GM12878 (cell line): ENCODE results near the gene CNN1. TPM values are rescaled to one million over a fixed set of nuclear protein-coding genes. Genes with fewer than 3 reads are reported as not detected.

ENCODE experiments used
- BACH1 ChIP-seq: fragments of 450-650 bp; IDR thresholded peaks from 2 replicates; pipeline ENCODE4 v1.6.1; 2017; ENCODE audit warnings: mild to moderate bottlenecking, borderline replicate concordance
- BMI1 ChIP-seq: fragments of 450-650 bp; IDR thresholded peaks from 2 replicates; pipeline ENCODE4 v1.6.1; 2016; ENCODE audit warnings: mild to moderate bottlenecking, moderate library complexity, borderline replicate concordance
- CBFB ChIP-seq: IDR thresholded peaks from 2 replicates; pipeline ENCODE4 v1.6.1; 2016; ENCODE audit warnings: antibody characterized with exemption, low read depth
- CHD2 ChIP-seq: IDR thresholded peaks from 2 replicates; pipeline ENCODE4 v1.6.1; 2011; ENCODE audit warnings: low read depth, low read length, improper control_type of control experiment, borderline replicate concordance
- CREB1 ChIP-seq: IDR thresholded peaks from 2 replicates; pipeline ENCODE4 v1.6.1; 2012; ENCODE audit warnings: low read depth, mild to moderate bottlenecking, inconsistent platforms
- CREM ChIP-seq: IDR thresholded peaks from 2 replicates; pipeline ENCODE4 v1.6.1; 2014; ENCODE audit warnings: antibody characterized with exemption, low read depth
- CUX1 ChIP-seq: IDR thresholded peaks from 2 replicates; pipeline ENCODE4 v1.6.1; 2012; ENCODE audit warnings: improper control_type of control experiment, low read depth, low read length; ENCODE audit not compliant: insufficient replicate concordance
- EP300 ChIP-seq, 2 experiments: fragments of 150-350 bp in 1 of 2; IDR thresholded peaks; 2 replicates each; pipeline ENCODE4 v1.6.1; 2011 to 2012; ENCODE audit warnings: low read depth in 2 of 2, low read length in 2 of 2, borderline replicate concordance in 1 of 2, improper control_type of control experiment in 1 of 2, inconsistent platforms in 1 of 2; ENCODE audit not compliant: control insufficient read depth in 1 of 2
- GATAD2B ChIP-seq: fragments of 450-650 bp; conservative IDR thresholded peaks from 2 replicates; pipeline ENCODE4 v1.6.1; 2017; ENCODE audit warnings: low read depth, mild to moderate bottlenecking, moderate library complexity
- LARP7 ChIP-seq: fragments of 450-650 bp; IDR thresholded peaks from 2 replicates; pipeline ENCODE4 v1.6.1; 2017; ENCODE audit warnings: mild to moderate bottlenecking
- NFIC ChIP-seq: IDR thresholded peaks from 2 replicates; pipeline ENCODE4 v1.6.1; 2012; ENCODE audit warnings: low read depth, mild to moderate bottlenecking, inconsistent platforms, low read length, moderate library complexity
- PBX3 ChIP-seq: IDR thresholded peaks from 2 replicates; pipeline ENCODE4 v1.6.1; 2011; ENCODE audit warnings: mild to moderate bottlenecking, low read depth, low read length, moderate library complexity; ENCODE audit not compliant: insufficient replicate concordance
- POLR2AphosphoS5 ChIP-seq: IDR thresholded peaks from 2 replicates; pipeline ENCODE4 v1.6.1; 2011; ENCODE audit warnings: mild to moderate bottlenecking, low read length, inconsistent platforms
- POU2F2 ChIP-seq: IDR thresholded peaks from 3 replicates; pipeline ENCODE4 v1.6.1; 2011; ENCODE audit warnings: low read depth, mild to moderate bottlenecking, low read length, borderline replicate concordance
- RB1 ChIP-seq: fragments of 450-650 bp; formaldehyde crosslinking; IDR thresholded peaks from 2 replicates; pipeline ENCODE4 v1.6.1; 2017; ENCODE audit warnings: mild to moderate bottlenecking, borderline replicate concordance
- TAF1 ChIP-seq: IDR thresholded peaks from 2 replicates; pipeline ENCODE4 v1.6.1; 2011; ENCODE audit warnings: mild to moderate bottlenecking, low read depth, low read length, borderline replicate concordance
- TCF3 ChIP-seq: IDR thresholded peaks from 2 replicates; pipeline ENCODE4 v1.6.1; 2012; ENCODE audit warnings: low read depth, mild to moderate bottlenecking, low read length, borderline replicate concordance; ENCODE audit not compliant: insufficient read depth
- YY1 ChIP-seq: IDR thresholded peaks from 2 replicates; pipeline ENCODE4 v1.6.1; 2011; ENCODE audit warnings: low read depth, mild to moderate bottlenecking, low read length
- ZNF207 ChIP-seq: fragments of 450-650 bp; IDR thresholded peaks from 2 replicates; pipeline ENCODE4 v1.6.1; 2014; ENCODE audit warnings: antibody characterized with exemption, mild to moderate bottlenecking, borderline replicate concordance
- polyA plus RNA-seq, 11 experiments: library from polyadenylated mRNA; depleted of rRNA in 4 of 11; unstranded in 6 of 11; stranded (reverse) in 5 of 11; fragments of >200 nt; fragmentation: Nextera tagmentation in 4 of 11; fragmentation: Illumina TruSeq in 1 of 11; extraction: Ambion mirVana in 4 of 11; extraction: Trizol in 1 of 11; gene quantifications; 1 replicate in 1 of 11; 2 replicates in 10 of 11; pipeline versions ENCODE4 v1.2.1 to v1.2.3, GENCODE V29; 2011 to 2016; ENCODE audit warnings: inconsistent platforms in 2 of 11, missing spikeins in 2 of 11, low read depth in 1 of 11
- total RNA-seq, 4 experiments: library from RNA; depleted of rRNA in 3 of 4; stranded (reverse); fragments of >200 nt in 3 of 4; fragmentation: Illumina TruSeq in 1 of 4; extraction: Trizol in 1 of 4; gene quantifications; 2 replicates each; pipeline versions ENCODE4 v1.2.1 to v1.2.3, GENCODE V29; 2013 to 2021

Gene CNN1
- total and polyA plus RNA-seq, 10 of the 15 experiments (the other 5 are each of a cell fraction or from before 2014, with no cell fraction given) = 0.03 to 0.58 (median 0.22) TPM; not detected in 1

GRCh38 chr19:11597202-11598102 is 58.8 kb downstream of the CNN1 start, which contains the start of gene ZNF627 (continued):
- TF ChIP-seq YY1 (0 out of 2 replicates have a peak, but pooled peaks have one; percentile 29), TAF1 (peak; percentile 64; the same call in 1 of the 2 replicates), LARP7 (peak; percentile 97), TCF3 (0 out of 2 replicates have a peak, but pooled peaks have one; percentile 24), CHD2 (peak; percentile 45; the same call in 1 of the 2 replicates), CBFB (0 out of 2 replicates have a peak, but pooled peaks have one; percentile 33), POU2F2 (peak; percentile 83), RB1 (peak; percentile 44; the same call in 1 of the 2 replicates), POLR2AphosphoS5 (peak; percentile 98), PBX3 (peak; percentile 93), EP300 (IDR thresholded peaks at IDR 0.05; ENCODE audit: borderline replicate concordance in 1 of 2, control insufficient read depth in 1 of 2, low read depth in 2 of 2, low read length in 2 of 2) (0 out of 4 replicates have a peak, but pooled peaks of 1 of the 2 experiments have one; percentile 15), BMI1 (peak; percentile 79; the same call in 1 of the 2 replicates), GATAD2B (peak; percentile 95), CREM (peak; percentile 85), ZNF207 (peak; percentile 79; the same call in 1 of the 2 replicates), BACH1 (peak; percentile 81), CREB1 (peak; percentile 92), NFIC (peak; percentile 38; the same call in 1 of the 2 replicates), CUX1 (no peak)
